HCT116 (cell line): ENCODE results near the gene TMTC2. TPM values are rescaled to one million over a fixed set of nuclear protein-coding genes. Genes with fewer than 3 reads are reported as not detected.

Source experiments
- ATAC-seq: fragments of 200-7000 bp; cut with Tn5 transposase; 2 replicates; pipeline ENCODE4 v1.9.1; 2020; ENCODE audit warnings: mild to moderate bottlenecking, moderate library complexity
- BruUV-seq: library from RNA; stranded (reverse); fragments of 400-500 nt; replicated peaks from 2 replicates; lab custom pipeline; 2021; lab: Mats Ljungman, UMichigan
- CTCF ChIA-PET: fragments of 300-600 bp; sonication (Branson Sonifier 250); formaldehyde crosslinking; loops from one replicate; lab custom pipeline; 2021; ENCODE audit warnings: antibody characterized with exemption; lab: Charles Lee
- POLR2A ChIA-PET: fragments of 300-600, 350-600 bp; sonication (Branson Sonifier 250); formaldehyde crosslinking; loops from one replicate; lab custom pipeline; 2021; ENCODE audit warnings: antibody characterized with exemption; lab: Charles Lee
- RAD21 ChIA-PET, 2 experiments: fragments of 300-600 bp; sonication (Branson Sonifier 250); formaldehyde crosslinking; loops; one replicate each; lab custom pipeline; 2023; ENCODE audit warnings: low total read pairs in 2 of 2; ENCODE audit not compliant: uncharacterized antibody in 2 of 2, unreplicated experiment in 2 of 2, low non-redundant PET in 1 of 2; lab: Charles Lee
- DNase-seq: peaks from one replicate; pipeline ENCODE4 v3.0.0-alpha.2; 2010; ENCODE audit warnings: low read depth, low spot score
- H2AFZ ChIP-seq: fragments of 200-600 bp; shearing (Covaris generic), sonication (generic); 2 replicates; pipeline ENCODE4 v1.6.1; 2017; ENCODE audit warnings: low read depth, mixed run types, mixed read lengths, antibody characterized with exemption, low read length; ENCODE audit not compliant: poor library complexity, severe bottlenecking
- H3K27ac ChIP-seq: 2 replicates; pipeline ENCODE4 v1.5.1; 2012; ENCODE audit warnings: low read depth, low read length
- H3K27me3 ChIP-seq: fragments of 200-600 bp; sonication (generic); 2 replicates; pipeline ENCODE4 v1.6.1; 2016; ENCODE audit warnings: mixed run types, low read length, mixed read lengths; ENCODE audit not compliant: insufficient read depth
- H3K36me3 ChIP-seq, 2 experiments: fragments of 200-500 bp in 1 of 2; fragments of 200-600 bp in 1 of 2; sonication (Bioruptor generic) in 1 of 2; sonication (generic) in 1 of 2; 2 replicates each; pipeline versions ENCODE4 v1.5.1 to v1.6.1; 2014 to 2016; ENCODE audit warnings: low read length in 2 of 2, inconsistent platforms in 1 of 2, mixed read lengths in 1 of 2, mixed run types in 1 of 2; ENCODE audit not compliant: insufficient read depth in 2 of 2, control insufficient read depth in 1 of 2
- H3K4me1 ChIP-seq, 2 experiments: fragments of 200-600 bp in 1 of 2; sonication (generic) in 1 of 2; 2 replicates each; pipeline versions ENCODE4 v1.5.1 to v1.6.1; 2012 to 2017; ENCODE audit warnings: low read length in 2 of 2, inconsistent platforms in 1 of 2, mild to moderate bottlenecking in 1 of 2, mixed read lengths in 1 of 2, mixed run types in 1 of 2, moderate library complexity in 1 of 2; ENCODE audit not compliant: insufficient read depth in 2 of 2, control insufficient read depth in 1 of 2
- H3K4me2 ChIP-seq: fragments of 200-600 bp; sonication (generic); 2 replicates; pipeline ENCODE4 v1.6.1; 2017; ENCODE audit warnings: mixed run types, low read length, mixed read lengths
- H3K4me3 ChIP-seq, 2 experiments: fragments of 200-600 bp in 1 of 2; sonication (generic) in 1 of 2; replicated peaks in 1 of 2; 2 replicates each; pipeline ENCODE4 v1.5.1; 2011 to 2016; ENCODE audit warnings: low read length in 2 of 2, control low read depth in 1 of 2, low read depth in 1 of 2, mild to moderate bottlenecking in 1 of 2, mixed read lengths in 1 of 2, mixed run types in 1 of 2
- H3K79me2 ChIP-seq: fragments of 200-600 bp; sonication (generic); 2 replicates; pipeline ENCODE4 v1.6.1; 2017; ENCODE audit warnings: mild to moderate bottlenecking, mixed run types, low read length, moderate library complexity, mixed read lengths; ENCODE audit not compliant: insufficient read depth
- H3K9ac ChIP-seq: fragments of 200-600 bp; sonication (generic); 2 replicates; pipeline ENCODE4 v1.6.1; 2016; ENCODE audit warnings: low read length, mixed read lengths
- H3K9me2 ChIP-seq: fragments of 200-600 bp; sonication (generic), shearing (Covaris generic); 2 replicates; pipeline ENCODE4 v1.6.1; 2017; ENCODE audit warnings: mixed run types, mild to moderate bottlenecking, moderate library complexity; ENCODE audit not compliant: insufficient read depth
- H3K9me3 ChIP-seq, 2 experiments: fragments of 200-500 bp in 1 of 2; fragments of 200-600 bp in 1 of 2; sonication (Bioruptor generic) in 1 of 2; sonication (generic) in 1 of 2; 2 replicates each; pipeline ENCODE4 v1.6.1; 2014 to 2017; ENCODE audit warnings: low read length in 2 of 2, mixed read lengths in 2 of 2, inconsistent platforms in 1 of 2, low read depth in 1 of 2, mild to moderate bottlenecking in 1 of 2, mixed run types in 1 of 2, moderate library complexity in 1 of 2; ENCODE audit not compliant: control insufficient read depth in 1 of 2, insufficient read depth in 1 of 2
- H4K20me1 ChIP-seq: fragments of 200-600 bp; sonication (generic), shearing (Covaris generic); 2 replicates; pipeline ENCODE4 v1.6.1; 2017; ENCODE audit warnings: mixed run types, mild to moderate bottlenecking, moderate library complexity; ENCODE audit not compliant: insufficient read depth
- CTCF ChIP-seq, 3 experiments: fragments of 200-600 bp in 1 of 3; sonication (generic) in 1 of 3; IDR thresholded peaks in 2 of 3; conservative IDR thresholded peaks in 1 of 3; 2 replicates each; pipeline ENCODE4 v1.5.1; 2012 to 2017; ENCODE audit warnings: low read depth in 2 of 3, low read length in 2 of 3, antibody characterized with exemption in 1 of 3, borderline replicate concordance in 1 of 3, control low read depth in 1 of 3, mild to moderate bottlenecking in 1 of 3, mixed read lengths in 1 of 3, mixed run types in 1 of 3, moderate library complexity in 1 of 3; ENCODE audit not compliant: insufficient read depth in 1 of 3
- EGR1 ChIP-seq: IDR thresholded peaks from 2 replicates; pipeline ENCODE4 v1.6.1; 2012; ENCODE audit warnings: low read depth
- ELF1 ChIP-seq: IDR thresholded peaks from 2 replicates; pipeline ENCODE4 v1.6.1; 2012; ENCODE audit warnings: low read depth, borderline replicate concordance
- EZH2 ChIP-seq: fragments of 200-600 bp; sonication (generic); IDR thresholded peaks from 2 replicates; pipeline ENCODE4 v1.6.1; 2017; ENCODE audit warnings: antibody characterized with exemption, mixed run types
- FOSL1 ChIP-seq: IDR thresholded peaks from 2 replicates; pipeline ENCODE4 v1.6.1; 2012; ENCODE audit warnings: low read depth
- POLR2AphosphoS5 ChIP-seq: IDR thresholded peaks from 2 replicates; pipeline ENCODE4 v1.6.1; 2011; ENCODE audit warnings: mild to moderate bottlenecking, low read depth, low read length, moderate library complexity
- RAD21 ChIP-seq: IDR thresholded peaks from 2 replicates; pipeline ENCODE4 v1.6.1; 2012; ENCODE audit warnings: low read depth, mild to moderate bottlenecking
- SP1 ChIP-seq: IDR thresholded peaks from 2 replicates; pipeline ENCODE4 v1.6.1; 2012; ENCODE audit warnings: low read depth
- SRF ChIP-seq: IDR thresholded peaks from 2 replicates; pipeline ENCODE4 v1.6.1; 2012; ENCODE audit warnings: low read depth
- YY1 ChIP-seq: IDR thresholded peaks from 2 replicates; pipeline ENCODE4 v1.6.1; 2011; ENCODE audit warnings: low read length, low read depth, moderate library complexity, mild to moderate bottlenecking; ENCODE audit not compliant: insufficient replicate concordance; ENCODE audit errors: extremely low read depth
- ZFX ChIP-seq: fragments of 450-650 bp; IDR thresholded peaks from 2 replicates; pipeline ENCODE4 v1.6.1; 2017
- ZNF274 ChIP-seq: fragments of 200-500 bp; sonication (Bioruptor generic); IDR thresholded peaks from 2 replicates; pipeline ENCODE4 v1.6.1; 2014; ENCODE audit warnings: mild to moderate bottlenecking, low read depth, low read length, inconsistent platforms
- intact Hi-C: fragments of 100-400 bp; cut with micrococcal nuclease; formaldehyde crosslinking; loops from 2 replicates; pipeline ENCODE4 v1.10.0; 2022
- total RNA-seq: library from RNA; stranded (reverse); gene quantifications from one replicate; pipeline ENCODE4 v1.2.1, GENCODE V29; 2021; ENCODE audit not compliant: unreplicated experiment

TMTC2 gene
- total RNA-seq, 1 experiment from 2014 or later: 11.5 TPM

- TF ChIP-seq ELF1 (no peak), RAD21 (0 out of 2 replicates have a peak, but pooled peaks have one; percentile 13), YY1 (no peak), SP1 (no peak), ZFX (no peak), POLR2AphosphoS5 (no peak), SRF (no peak), EZH2 (no peak), ZNF274 (no peak), CTCF (IDR thresholded peaks at IDR 0.05 in 2 of 3, conservative IDR thresholded peaks at IDR 0.05 in 1 of 3; ENCODE audit: borderline replicate concordance in 1 of 3, insufficient read depth in 1 of 3, low read depth in 2 of 3, low read length in 2 of 3) (peak; percentile 16 to 21 (median 18); a peak in 3 of 6 replicates), EGR1 (no peak), FOSL1 (no peak)
- TF ChIP-seq, all 23 proteins: peak for 2
- BruUV-seq: no TSS peak
- POLR2A ChIA-PET: interaction anchor here (1.4 kb wide), 1 partner anchor 11 kb away, joined by 3 read pairs; no protein-coding TSS in a partner anchor
- H3K4me1 ChIP-seq: peaks cover 24 to 40% of the 10 kb centered on the region in 2 experiments
- no peaks in the 10 kb centered on the region for H4K20me1 ChIP-seq
- no peaks in the 10 kb centered on the region for H3K9me2 ChIP-seq
- H3K27ac ChIP-seq: no peak overlapping the region
- no peak overlapping the region for H3K9ac ChIP-seq
- CTCF ChIA-PET: no interaction called here
- H3K79me2 ChIP-seq: no peaks in the 10 kb centered on the region
- H3K4me2 ChIP-seq: no peak overlapping the region
- H2AFZ ChIP-seq: peak overlapping the region; percentile 79
- intact Hi-C loops: no loop called here
- ATAC-seq (no peak), DNase-seq (no peak)
- H3K9me3 ChIP-seq: no peaks in the 10 kb centered on the region
- no peak overlapping the region for H3K4me3 ChIP-seq
- H3K36me3 ChIP-seq: no peaks in the 10 kb centered on the region
- RAD21 ChIA-PET: no interaction called here
- no peaks in the 10 kb centered on the region for H3K27me3 ChIP-seq
Measured at GRCh38 chr12:82647853-82648252, 38.9 kb upstream of the TMTC2 start.
